GM12864 (cell line): ENCODE data around the gene RAB8B.

Experiments used
- DNase-seq: peaks from one replicate; pipeline ENCODE4 v3.0.0-alpha.2; 2011; ENCODE audit warnings: low read depth
- H3K4me3 ChIP-seq: 2 replicates; pipeline ENCODE4 v1.5.1; 2011; ENCODE audit warnings: mild to moderate bottlenecking, low read depth, low read length, control low read depth
- CTCF ChIP-seq: IDR thresholded peaks from 2 replicates; pipeline ENCODE4 v1.5.1; 2011; ENCODE audit warnings: low read depth, mild to moderate bottlenecking, moderate library complexity, low read length, control low read depth, inconsistent platforms; ENCODE audit errors: missing control alignments

The RAB8B gene

GRCh38 chr15:63251701-63252100 lies 62.3 kb downstream of the RAB8B start:
- no peak overlapping the region for H3K4me3 ChIP-seq
- DNase-seq, result no peak
- no peak for TF ChIP-seq CTCF

- DNase-seq, result no peak
- TF ChIP-seq CTCF, result no peak
- H3K4me3 ChIP-seq, result no peak overlapping the region
Observed at GRCh38 chr15:63252292-63252691, 62.9 kb downstream of the RAB8B start.

GRCh38 chr15:63254991-63255390 lies 65.6 kb downstream of the RAB8B start:
- TF ChIP-seq CTCF, result no peak
- no peak for DNase-seq
- H3K4me3 ChIP-seq, result no peak overlapping the region

- no peak overlapping the region for H3K4me3 ChIP-seq
- no peak for DNase-seq
- no peak for TF ChIP-seq CTCF
Observed at GRCh38 chr15:63255489-63255990, 66.1 kb downstream of the RAB8B start.

- no peak for TF ChIP-seq CTCF
- H3K4me3 ChIP-seq, result no peak overlapping the region
- DNase-seq, result no peak
Observed at GRCh38 chr15:63256433-63257274, 67.2 kb downstream of the RAB8B start.

GRCh38 chr15:63258658-63259057 lies 69.3 kb downstream of the RAB8B start:
- TF ChIP-seq CTCF, result no peak
- H3K4me3 ChIP-seq, result no peak overlapping the region
- no peak for DNase-seq

GRCh38 chr15:63260791-63261190 lies 71.4 kb downstream of the RAB8B start:
- H3K4me3 ChIP-seq, result no peak overlapping the region
- DNase-seq, result no peak
- no peak for TF ChIP-seq CTCF
